GM23338 (cell line): ENCODE results near the gene GPR83. TPM values are rescaled to one million over a fixed set of nuclear protein-coding genes. Genes with fewer than 3 reads are reported as not detected.

ENCODE experiments used
- ATAC-seq: fragments of 200-7000 bp; cut with Tn5 transposase; 3 replicates; pipeline ENCODE4 v1.9.1; 2020
- DNase-seq: peaks from one replicate; pipeline ENCODE4 v3.0.0-alpha.2; 2015; ENCODE audit warnings: low spot score
- H2AFZ ChIP-seq: fragments of 200-600 bp; sonication (generic); 2 replicates; pipeline ENCODE4 v1.8.0; 2016; ENCODE audit warnings: antibody characterized with exemption, mild to moderate bottlenecking, moderate library complexity
- H3F3A ChIP-seq: fragments of 200-600 bp; sonication (generic); replicated peaks from 2 replicates; pipeline ENCODE4 v1.8.0; 2017; ENCODE audit warnings: antibody characterized with exemption, mixed run types, low read depth
- H3K27ac ChIP-seq: fragments of 200-600 bp; sonication (generic); 2 replicates; pipeline ENCODE4 v1.6.1; 2016; ENCODE audit warnings: low read depth
- H3K27me3 ChIP-seq: fragments of 200-600 bp; sonication (generic); 2 replicates; pipeline ENCODE4 v1.8.0; 2016; ENCODE audit warnings: mild to moderate bottlenecking, mixed run types, moderate library complexity; ENCODE audit not compliant: insufficient read depth
- H3K36me3 ChIP-seq: fragments of 200-600 bp; sonication (generic); 2 replicates; pipeline ENCODE4 v1.8.0; 2016; ENCODE audit warnings: mild to moderate bottlenecking; ENCODE audit not compliant: insufficient read depth
- H3K4me1 ChIP-seq: fragments of 200-600 bp; sonication (generic); 2 replicates; pipeline ENCODE4 v1.8.0; 2016; ENCODE audit warnings: mild to moderate bottlenecking, moderate library complexity; ENCODE audit not compliant: insufficient read depth
- H3K4me2 ChIP-seq: fragments of 200-600 bp; sonication (generic); 2 replicates; pipeline ENCODE4 v1.7.1; 2017; ENCODE audit warnings: mixed run types
- H3K4me3 ChIP-seq: fragments of 200-600 bp; sonication (generic); 2 replicates; pipeline ENCODE4 v1.6.1; 2016; ENCODE audit warnings: mixed run types
- H3K79me2 ChIP-seq: fragments of 200-600 bp; sonication (generic); replicated peaks from 2 replicates; pipeline ENCODE4 v1.8.0; 2017; ENCODE audit warnings: mild to moderate bottlenecking; ENCODE audit not compliant: insufficient read depth
- H3K9me2 ChIP-seq: fragments of 200-600 bp; sonication (generic); 2 replicates; pipeline ENCODE4 v1.8.0; 2017; ENCODE audit not compliant: insufficient read depth
- H4K20me1 ChIP-seq: fragments of 200-600 bp; sonication (generic); replicated peaks from 2 replicates; pipeline ENCODE4 v1.8.0; 2017; ENCODE audit warnings: mild to moderate bottlenecking; ENCODE audit not compliant: insufficient read depth
- H3K27ac Mint-ChIP-seq: 2 replicates; pipeline ENCODE4 v1.8.0; 2020; ENCODE audit warnings: inconsistent platforms, mild to moderate bottlenecking, moderate library complexity, mixed read lengths
- H3K27me3 Mint-ChIP-seq: 3 replicates; pipeline ENCODE4 v1.8.0; 2022; ENCODE audit warnings: low read depth, mild to moderate bottlenecking, moderate library complexity, mixed read lengths, inconsistent platforms; ENCODE audit not compliant: insufficient read depth, poor library complexity
- H3K36me3 Mint-ChIP-seq: 3 replicates; pipeline ENCODE4 v1.8.0; 2021; ENCODE audit warnings: low read depth, mild to moderate bottlenecking, inconsistent platforms, moderate library complexity, mixed read lengths
- H3K4me1 Mint-ChIP-seq: 3 replicates; pipeline ENCODE4 v1.8.0; 2020; ENCODE audit warnings: mild to moderate bottlenecking, inconsistent platforms, mixed read lengths
- H3K4me3 Mint-ChIP-seq: 3 replicates; pipeline ENCODE4 v1.8.0; 2021; ENCODE audit warnings: moderate library complexity, mild to moderate bottlenecking, inconsistent platforms, mixed read lengths
- H3K9me3 Mint-ChIP-seq: 3 replicates; pipeline ENCODE4 v1.8.0; 2020; ENCODE audit warnings: moderate library complexity, mild to moderate bottlenecking, inconsistent platforms, mixed read lengths
- CREB1 ChIP-seq: fragments of 250-450 bp; sonication (Bioruptor Pico); IDR thresholded peaks from 2 replicates; pipeline ENCODE4 v1.5.0; 2020; ENCODE audit warnings: low read depth, mild to moderate bottlenecking, moderate library complexity
- CTCF ChIP-seq, 2 experiments: fragments of 200-600 bp in 1 of 2; sonication (generic) in 1 of 2; conservative IDR thresholded peaks; 2 replicates each; pipeline versions ENCODE4 v1.5.1 to v1.6.1; 2016 to 2017; ENCODE audit warnings: antibody characterized with exemption in 2 of 2, low read depth in 2 of 2, mild to moderate bottlenecking in 2 of 2, moderate library complexity in 1 of 2
- JUNB ChIP-seq: IDR thresholded peaks from one replicate; pipeline ENCODE4 v1.6.1; 2016; ENCODE audit warnings: antibody characterized with exemption; ENCODE audit not compliant: unreplicated experiment
- NANOG ChIP-seq: IDR thresholded peaks from 2 replicates; pipeline ENCODE4 v1.6.1; 2016; ENCODE audit warnings: antibody characterized with exemption, borderline replicate concordance
- POLR2AphosphoS5 ChIP-seq: IDR thresholded peaks from 2 replicates; pipeline ENCODE4 v1.6.1; 2016; ENCODE audit warnings: antibody characterized with exemption, low read depth
- STAT1 ChIP-seq: IDR thresholded peaks from one replicate; pipeline ENCODE4 v1.6.1; 2016; ENCODE audit warnings: antibody characterized with exemption; ENCODE audit not compliant: unreplicated experiment
- ZNF114 ChIP-seq: fragments of 250-450 bp; sonication (Bioruptor Pico); IDR thresholded peaks from 2 replicates; pipeline ENCODE4 v1.5.0; 2020; ENCODE audit warnings: mild to moderate bottlenecking, moderate library complexity
- ZNF331 ChIP-seq: fragments of 250-450 bp; sonication (Bioruptor Pico); IDR thresholded peaks from 2 replicates; pipeline ENCODE4 v1.5.0; 2020; ENCODE audit warnings: low read depth, mild to moderate bottlenecking, moderate library complexity
- ZNF462 ChIP-seq: fragments of 250-450 bp; sonication (Bioruptor Pico); IDR thresholded peaks from 2 replicates; pipeline ENCODE4 v1.5.0; 2020; ENCODE audit warnings: mild to moderate bottlenecking, moderate library complexity
- polyA plus RNA-seq: library from polyadenylated mRNA; unstranded; fragments of >200 nt; fragmentation: Nextera tagmentation; extraction: Ambion mirVana; gene quantifications from 2 replicates; pipeline ENCODE4 v1.2.1, GENCODE V29; 2016
- total RNA-seq: library from RNA; depleted of rRNA; stranded (reverse); fragments of >200 nt; shearing (Covaris generic); gene quantifications from 2 replicates; pipeline ENCODE4 v1.2.3, GENCODE V29; 2014

The GPR83 gene
- total and polyA plus RNA-seq, 2 experiments from 2014 or later, result 0.17 to 0.18 TPM

- Histone ChIP-seq H3K9me2 (no peaks in the 10 kb centered on the region), H2AFZ (no peak overlapping the region), H3K79me2 (no peaks in the 10 kb centered on the region), H3K4me1 (no peaks in the 10 kb centered on the region), H3F3A (no peaks in the 10 kb centered on the region), H4K20me1 (no peaks in the 10 kb centered on the region), H3K27me3 (no peaks in the 10 kb centered on the region), H3K4me3 (no peak overlapping the region), H3K36me3 (no peaks in the 10 kb centered on the region), H3K4me2 (no peak overlapping the region), H3K27ac (no peak overlapping the region)
- Mint-ChIP-seq H3K4me1 (no peaks in the 10 kb centered on the region), H3K4me3 (no peak overlapping the region), H3K9me3 (peaks cover 4% of the 10 kb centered on the region; the same call in 2 of the 3 replicates), H3K36me3 (no peaks in the 10 kb centered on the region), H3K27ac (no peak overlapping the region), H3K27me3 (peaks cover 6% of the 10 kb centered on the region)
- no peak for ATAC-seq
- no peak for TF ChIP-seq ZNF331 (CRISPR knock-in tag)
- TF ChIP-seq NANOG, result no peak
- TF ChIP-seq STAT1, result no peak
- no peak for TF ChIP-seq CTCF (conservative IDR thresholded peaks at IDR 0.05; ENCODE audit: low read depth in 2 of 2)
- TF ChIP-seq JUNB, result no peak
- no peak for TF ChIP-seq ZNF114 (CRISPR knock-in tag)
- TF ChIP-seq CREB1 (CRISPR knock-in tag), result no peak
- TF ChIP-seq ZNF462 (CRISPR knock-in tag), result no peak
- TF ChIP-seq POLR2AphosphoS5, result no peak
- no peak for DNase-seq
Measured at GRCh38 chr11:94336033-94336432, 65.2 kb downstream of the GPR83 start.
